GM19035 (cell line): ENCODE results near the gene TTYH2.

Experiments
- ATAC-seq: cut with Tn5 transposase; IDR thresholded peaks from one replicate; pipeline ENCODE4 v1.9.1; 2021; ENCODE audit not compliant: unreplicated experiment

The TTYH2 gene

GRCh38 chr17:74282587-74283370, 69.4 kb downstream of the TTYH2 start:
- ATAC-seq: no peak

GRCh38 chr17:74283371-74283673, 70.0 kb downstream of the TTYH2 start:
- no peak for ATAC-seq

- ATAC-seq: no peak
These were observed 73.7 kb downstream of the TTYH2 start for GRCh38 chr17:74287031-74287602.

- ATAC-seq: no peak
These were observed 75.4 kb downstream of the TTYH2 start for GRCh38 chr17:74288785-74289184.

GRCh38 chr17:74289688-74290087, 76.3 kb downstream of the TTYH2 start:
- ATAC-seq: no peak

- no peak for ATAC-seq
These were observed 77.0 kb downstream of the TTYH2 start for GRCh38 chr17:74290340-74290739.

- no peak for ATAC-seq
These were observed 79.1 kb downstream of the TTYH2 start for GRCh38 chr17:74292495-74292894.

- ATAC-seq: no peak
These were observed 82.5 kb downstream of the TTYH2 start for GRCh38 chr17:74295625-74296547.

GRCh38 chr17:74296548-74296936, 83.2 kb downstream of the TTYH2 start:
- no peak for ATAC-seq

- no peak for ATAC-seq
These were observed 84.6 kb downstream of the TTYH2 start for GRCh38 chr17:74297941-74298340.

- no peak for ATAC-seq
These were observed 85.4 kb downstream of the TTYH2 start for GRCh38 chr17:74298778-74299177.

- ATAC-seq: no peak
These were observed 86.0 kb downstream of the TTYH2 start for GRCh38 chr17:74299226-74300009.

GRCh38 chr17:74303305-74303704, 89.9 kb downstream of the TTYH2 start:
- ATAC-seq: no peak

- no peak for ATAC-seq
These were observed 90.8 kb downstream of the TTYH2 start for GRCh38 chr17:74304184-74304583.

GRCh38 chr17:74305865-74306654, 92.7 kb downstream of the TTYH2 start:
- no peak for ATAC-seq

- ATAC-seq: no peak
These were observed 94.8 kb downstream of the TTYH2 start for GRCh38 chr17:74307984-74308773.

- no peak for ATAC-seq
These were observed 96.5 kb downstream of the TTYH2 start for GRCh38 chr17:74309902-74310301.
